HEK293 (cell line): ENCODE data around the gene DCDC2.

Experiments
- CTCF ChIP-seq: fragments of 450-650 bp; formaldehyde crosslinking; IDR thresholded peaks from 2 replicates; pipeline ENCODE4 v1.5.1; 2016; ENCODE audit warnings: missing biosample characterization, missing genetic modification characterization
- RBAK ChIP-seq: fragments of 450-650 bp; formaldehyde crosslinking; IDR thresholded peaks from 2 replicates; pipeline ENCODE4 v1.5.1; 2016; ENCODE audit warnings: missing biosample characterization, missing genetic modification characterization
- REST ChIP-seq: fragments of 450-650 bp; formaldehyde crosslinking; IDR thresholded peaks from 2 replicates; pipeline ENCODE4 v1.5.1; 2016; ENCODE audit warnings: missing biosample characterization, missing genetic modification characterization
- ZBTB26 ChIP-seq: fragments of 450-650 bp; formaldehyde crosslinking; optimal IDR thresholded peaks from 2 replicates; pipeline ENCODE3; 2016; ENCODE audit warnings: missing biosample characterization, mild to moderate bottlenecking, missing genetic modification characterization
- ZBTB7A ChIP-seq: fragments of 450-650 bp; formaldehyde crosslinking; IDR thresholded peaks from 2 replicates; pipeline ENCODE4 v1.5.1; 2016; ENCODE audit warnings: low read depth, missing biosample characterization, missing genetic modification characterization
- ZNF138 ChIP-seq: fragments of 450-650 bp; formaldehyde crosslinking; IDR thresholded peaks from 2 replicates; pipeline ENCODE4 v1.5.1; 2016; ENCODE audit warnings: missing biosample characterization, missing genetic modification characterization, borderline replicate concordance

GRCh38 chr6:24251339-24251738, 106.5 kb downstream of the DCDC2 start:
- TF ChIP-seq CTCF (tag by site-specific recombination) (no peak), REST (no peak), ZBTB26 (tag by site-specific recombination) (no peak), RBAK (tag by site-specific recombination) (no peak), ZNF138 (tag by site-specific recombination) (no peak), ZBTB7A (tag by site-specific recombination) (no peak)
